ENCODE measurements around the gene KANK3.
"Not testable (repeated sequence)": the region's sequence is repeated elsewhere in the genome, so short reads cannot be mapped to it uniquely, and the experiment has no call there.

The KANK3 gene

DNA sequence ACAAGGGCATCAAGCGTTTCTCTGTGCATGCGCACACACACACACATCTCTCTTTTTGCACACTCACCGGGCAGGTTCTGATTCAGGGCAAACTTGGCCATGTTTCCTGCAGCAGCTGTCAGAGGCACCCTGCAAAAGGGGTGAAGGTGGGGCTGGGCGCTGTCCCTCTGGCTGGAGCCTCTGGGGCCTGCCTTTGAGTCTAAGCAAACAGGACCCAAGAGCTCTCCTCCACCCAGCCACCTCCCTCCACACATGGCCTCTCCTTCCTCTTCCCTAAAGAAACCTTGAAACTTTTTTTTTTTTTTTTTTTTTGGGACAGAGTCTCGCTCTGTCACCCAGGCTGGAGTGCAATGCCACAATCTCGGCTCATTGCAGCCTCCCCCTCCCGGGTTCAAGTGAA, 5.3 kb downstream of the KANK3 start:
- no peak for DNase-seq (ENCODE audit: low spot score)

DNA sequence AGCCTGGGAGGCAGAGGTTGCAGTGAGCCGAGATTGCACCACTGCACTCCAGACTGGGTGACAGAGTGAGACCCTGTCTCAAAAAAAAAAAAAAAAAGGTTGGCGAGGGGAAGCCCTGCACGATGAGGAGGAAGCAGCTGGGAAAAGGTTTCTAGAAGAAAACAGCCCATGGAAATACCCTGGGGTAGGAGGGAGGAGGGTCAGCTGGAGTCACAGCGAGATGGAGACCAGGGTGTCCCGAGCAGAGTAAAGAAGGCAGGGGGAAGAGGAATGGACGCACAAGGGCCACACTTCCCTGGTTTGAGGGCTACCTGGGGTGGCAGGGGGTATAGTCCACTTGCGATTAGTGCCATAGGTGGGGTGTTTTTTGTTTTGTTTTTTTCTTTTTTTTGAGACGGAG, 6.4 kb downstream of the KANK3 start:
- DNase-seq (ENCODE audit: low spot score): no peak

DNA sequence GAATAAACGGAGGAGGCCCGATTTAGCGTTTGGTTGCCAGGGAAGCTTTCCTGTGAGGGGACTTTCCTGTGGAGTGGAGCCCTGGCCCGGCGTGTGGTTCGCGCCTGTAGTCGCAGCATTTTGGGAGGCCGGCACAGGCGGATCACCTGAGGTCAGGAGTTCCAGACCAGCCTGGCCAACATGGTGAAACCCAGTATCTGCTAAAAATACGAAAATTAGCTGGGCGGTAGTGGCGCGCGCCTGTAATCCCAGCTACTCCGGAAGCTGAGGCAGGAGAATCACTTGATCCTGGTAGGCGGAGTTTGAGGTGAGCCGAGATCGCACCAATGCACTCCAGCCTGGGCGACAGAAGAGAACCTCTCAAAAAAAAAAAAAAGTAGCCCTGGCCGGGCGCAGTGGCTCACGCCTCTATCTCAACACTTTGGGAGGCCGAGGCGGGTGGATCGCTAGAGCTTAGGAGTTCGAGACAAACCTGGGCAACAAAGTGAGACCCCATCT, 6.9 kb downstream of the KANK3 start:
- no peak for DNase-seq (ENCODE audit: low spot score)

DNA sequence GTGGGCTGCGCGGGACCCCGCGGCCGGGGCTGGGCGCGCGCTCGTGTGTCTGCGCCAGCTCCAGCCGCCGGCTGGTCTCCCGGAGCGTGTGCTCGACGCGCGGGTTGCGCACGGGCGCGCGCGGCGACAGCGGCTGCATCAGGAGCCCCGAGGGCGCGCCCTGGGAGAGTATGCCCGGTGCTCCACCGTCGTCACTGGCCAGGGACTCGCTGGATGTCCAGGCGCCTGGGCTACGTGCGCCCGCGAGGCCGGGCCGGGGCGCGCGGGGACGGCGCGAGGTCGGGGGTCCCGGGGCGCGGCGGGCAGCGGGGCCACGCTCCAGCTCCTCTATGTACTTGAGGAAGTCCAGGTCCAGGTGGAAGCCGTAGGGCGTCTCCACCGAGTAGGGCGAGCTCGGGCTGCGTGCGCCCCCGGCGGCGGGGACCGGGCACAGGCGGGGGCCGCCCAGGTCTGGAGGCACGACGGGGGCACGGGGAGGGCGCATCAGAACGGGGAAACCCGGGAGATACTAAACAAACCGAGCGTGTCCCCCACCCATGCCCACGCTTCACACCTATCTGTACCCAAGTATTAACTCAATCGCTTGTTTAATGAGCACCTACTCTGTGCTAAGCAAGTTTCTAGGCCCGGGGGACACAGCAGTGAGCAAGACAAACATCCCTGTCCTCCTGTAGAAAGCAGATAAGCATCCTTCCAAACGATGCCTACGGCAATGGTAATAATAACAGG, 7.6 kb downstream of the KANK3 start:
- no peak for DNase-seq (ENCODE audit: low spot score)

DNA sequence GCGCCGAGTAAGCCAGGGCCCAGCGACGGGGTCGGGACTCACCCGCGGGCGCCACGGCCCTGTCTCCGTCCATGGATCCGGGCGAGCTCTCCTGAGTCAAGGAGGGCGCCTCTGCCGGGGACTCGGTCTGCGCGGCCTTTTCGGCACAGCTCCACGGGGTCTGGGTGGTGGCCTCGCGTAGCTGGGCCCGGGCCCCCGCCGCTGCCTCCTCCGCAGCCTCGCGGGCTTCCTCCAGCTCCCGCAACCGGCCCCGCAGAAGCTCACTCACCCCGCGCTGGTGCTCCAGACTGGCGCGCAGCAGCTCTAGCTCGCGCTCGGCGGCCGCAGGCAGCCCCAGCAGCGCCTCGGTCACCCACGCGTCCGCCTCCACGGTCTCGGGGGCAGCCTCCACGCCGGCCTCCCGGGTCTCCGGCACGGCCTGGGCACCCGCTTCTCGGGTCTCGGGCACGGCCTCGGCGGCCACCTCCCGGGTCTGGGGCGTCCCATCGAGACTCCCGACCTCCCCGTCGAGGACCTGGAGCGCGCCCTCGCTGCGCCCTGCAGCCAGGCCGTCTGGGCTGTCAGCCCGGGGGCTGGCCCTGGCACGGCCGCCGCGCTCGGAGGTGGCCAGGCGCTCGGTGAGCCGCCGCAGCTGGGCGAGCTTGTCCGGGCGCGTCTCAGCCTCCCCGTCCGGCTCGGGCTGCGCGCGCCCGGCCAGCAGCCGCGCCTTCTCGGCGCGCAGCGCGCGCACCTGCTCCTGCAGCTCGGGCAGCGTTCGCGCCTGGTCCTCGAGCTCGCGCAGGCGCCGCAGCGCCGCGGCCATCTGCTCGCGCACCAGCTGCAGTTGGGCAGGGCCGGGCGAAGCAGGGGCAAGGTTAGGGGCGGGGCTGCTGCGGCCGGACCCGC, 8.4 kb downstream of the KANK3 start:
- no peak for DNase-seq (ENCODE audit: low spot score)

DNA sequence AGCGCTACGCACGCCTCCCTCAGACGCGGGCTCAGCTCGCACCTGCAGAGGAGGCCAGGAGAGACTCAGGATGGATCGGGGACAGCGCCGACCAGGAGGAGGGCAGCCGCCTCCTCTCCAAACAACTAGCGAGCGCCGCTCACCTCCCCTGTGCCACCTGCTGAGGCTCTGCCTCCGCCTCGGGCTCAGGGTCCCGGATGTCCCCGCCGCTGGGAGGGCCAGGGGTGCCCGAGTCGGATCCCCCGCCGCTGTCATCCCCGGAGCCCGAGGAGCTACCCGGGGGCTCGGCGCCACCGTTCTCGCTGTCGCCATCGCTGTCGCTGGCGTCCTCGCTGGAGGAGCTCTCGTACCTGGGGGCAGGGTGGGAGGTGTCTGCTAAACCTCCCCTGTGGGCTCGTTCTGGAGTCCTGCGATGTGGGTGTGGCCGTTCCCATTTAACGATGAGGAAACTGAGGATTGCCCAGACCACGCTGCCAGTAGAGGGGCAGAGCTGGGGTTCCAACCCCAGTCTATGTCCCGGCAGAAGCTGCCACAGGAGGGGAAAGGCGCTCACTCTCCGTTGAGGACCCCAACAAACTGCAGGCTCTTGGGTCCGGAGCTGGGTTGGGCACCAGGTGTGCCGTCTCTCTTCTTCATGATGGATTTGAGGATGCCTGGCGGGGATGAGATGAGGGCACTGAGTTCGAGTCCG, 9.2 kb downstream of the KANK3 start:
- DNase-seq (ENCODE audit: low spot score): no peak

DNA sequence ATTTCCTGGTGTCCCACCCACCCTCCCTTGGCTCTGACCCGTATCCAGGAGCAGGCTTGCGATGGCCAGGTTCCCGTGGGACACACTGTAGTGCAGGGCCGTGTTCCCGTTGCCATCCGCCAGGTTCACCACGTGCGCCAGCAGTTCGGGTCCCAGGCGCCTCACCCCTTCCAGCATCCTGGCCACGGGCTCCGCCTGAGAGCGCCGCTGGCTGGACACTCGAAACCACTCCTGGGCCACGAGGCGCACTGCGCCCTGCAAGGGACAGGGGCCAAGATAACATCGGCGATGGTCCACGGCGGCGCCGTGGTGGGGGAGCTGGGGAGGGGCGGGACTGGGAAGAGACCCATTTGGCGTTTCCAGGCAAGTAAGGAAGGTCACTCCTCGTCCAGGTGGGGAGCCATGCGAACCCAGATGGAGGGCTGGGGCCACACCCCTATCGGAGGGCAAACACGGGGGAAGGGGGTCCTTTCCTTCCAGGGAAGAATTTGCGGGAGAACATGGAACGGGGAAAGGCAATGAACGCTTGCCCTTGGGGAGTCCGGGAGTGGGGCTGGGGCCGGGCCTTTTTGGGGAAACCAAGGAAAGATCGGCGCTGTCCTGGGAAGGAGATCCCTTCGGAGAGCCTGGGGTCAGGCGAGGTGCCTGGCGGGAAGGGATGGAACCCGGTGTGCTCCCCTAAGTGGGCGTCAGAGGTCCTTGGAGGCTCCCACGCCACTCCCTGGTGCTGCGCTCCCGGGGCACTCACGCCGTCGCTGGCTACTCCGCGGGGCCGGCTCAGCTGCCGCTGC, 9.9 kb downstream of the KANK3 start:
- DNase-seq (ENCODE audit: low spot score): no peak

DNA sequence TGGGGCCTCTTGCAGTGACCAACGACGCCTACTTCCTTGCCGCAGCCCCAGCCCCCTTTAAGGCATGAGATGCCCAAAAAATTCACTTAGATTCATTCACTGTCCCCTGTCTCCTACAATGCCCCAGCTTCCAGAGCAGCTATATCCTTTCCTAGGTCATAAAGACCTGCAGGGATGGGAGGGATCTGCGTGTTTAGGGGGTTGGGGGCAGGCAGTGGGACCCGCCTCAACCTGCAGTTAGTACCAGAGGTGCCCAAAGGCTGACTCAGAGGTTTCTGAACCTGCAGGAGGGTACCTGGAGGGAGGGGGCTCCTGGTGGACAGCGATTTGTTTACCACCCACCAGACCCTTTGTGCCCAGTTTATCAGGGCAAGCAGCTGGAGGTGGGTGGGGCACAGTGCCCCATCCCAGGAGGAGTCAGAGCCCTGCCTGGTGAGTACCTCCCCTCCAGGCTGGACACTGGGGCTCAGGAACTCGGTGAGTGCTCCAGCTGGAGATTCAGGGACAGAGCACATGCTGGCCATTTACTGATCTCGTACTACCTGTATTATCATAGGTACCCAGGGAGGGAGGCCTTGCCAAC, 11.7 kb downstream of the KANK3 start:
- no peak for DNase-seq (ENCODE audit: low spot score)

DNA sequence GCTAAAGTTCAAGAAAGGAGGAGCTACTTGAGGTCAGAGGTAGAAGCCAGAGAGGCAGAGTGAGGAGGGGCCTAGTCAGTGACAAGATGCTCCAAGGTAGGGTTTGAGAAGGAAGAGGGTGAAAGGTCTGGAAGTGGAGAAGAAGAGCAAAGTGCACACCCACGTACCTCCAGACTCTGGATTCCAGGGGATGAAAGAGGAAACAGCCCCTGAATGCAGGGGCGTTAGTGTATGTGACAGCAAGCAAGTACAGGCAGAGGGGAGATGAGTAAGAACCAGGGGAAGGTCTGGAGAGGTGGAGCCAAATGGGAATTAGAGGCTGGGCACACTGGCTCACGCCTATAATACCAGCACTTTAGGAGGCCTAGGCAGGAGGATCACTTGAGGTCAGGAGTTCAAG, 13.1 kb downstream of the KANK3 start:
- no peak for DNase-seq (ENCODE audit: low spot score)

DNA sequence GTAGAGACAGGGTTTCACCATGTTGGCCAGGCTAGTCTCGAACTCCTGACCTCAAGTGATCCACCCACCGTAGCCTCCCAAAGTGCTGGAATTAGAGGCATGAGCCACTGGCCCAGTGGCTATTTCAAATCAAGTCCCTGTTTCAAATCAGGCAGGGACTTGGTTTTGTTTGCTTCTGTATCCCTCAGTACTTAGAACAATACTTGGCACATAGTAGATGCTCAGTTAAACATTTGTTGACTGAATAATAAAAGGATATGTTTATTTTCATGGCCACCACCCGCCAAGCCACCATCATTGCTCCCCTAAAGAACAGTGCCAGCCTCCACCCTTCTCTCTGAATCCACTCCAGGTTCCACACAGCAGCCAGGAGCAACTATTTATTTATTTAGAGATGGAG, 17.6 kb downstream of the KANK3 start:
- no peak for DNase-seq (ENCODE audit: low spot score)

DNA sequence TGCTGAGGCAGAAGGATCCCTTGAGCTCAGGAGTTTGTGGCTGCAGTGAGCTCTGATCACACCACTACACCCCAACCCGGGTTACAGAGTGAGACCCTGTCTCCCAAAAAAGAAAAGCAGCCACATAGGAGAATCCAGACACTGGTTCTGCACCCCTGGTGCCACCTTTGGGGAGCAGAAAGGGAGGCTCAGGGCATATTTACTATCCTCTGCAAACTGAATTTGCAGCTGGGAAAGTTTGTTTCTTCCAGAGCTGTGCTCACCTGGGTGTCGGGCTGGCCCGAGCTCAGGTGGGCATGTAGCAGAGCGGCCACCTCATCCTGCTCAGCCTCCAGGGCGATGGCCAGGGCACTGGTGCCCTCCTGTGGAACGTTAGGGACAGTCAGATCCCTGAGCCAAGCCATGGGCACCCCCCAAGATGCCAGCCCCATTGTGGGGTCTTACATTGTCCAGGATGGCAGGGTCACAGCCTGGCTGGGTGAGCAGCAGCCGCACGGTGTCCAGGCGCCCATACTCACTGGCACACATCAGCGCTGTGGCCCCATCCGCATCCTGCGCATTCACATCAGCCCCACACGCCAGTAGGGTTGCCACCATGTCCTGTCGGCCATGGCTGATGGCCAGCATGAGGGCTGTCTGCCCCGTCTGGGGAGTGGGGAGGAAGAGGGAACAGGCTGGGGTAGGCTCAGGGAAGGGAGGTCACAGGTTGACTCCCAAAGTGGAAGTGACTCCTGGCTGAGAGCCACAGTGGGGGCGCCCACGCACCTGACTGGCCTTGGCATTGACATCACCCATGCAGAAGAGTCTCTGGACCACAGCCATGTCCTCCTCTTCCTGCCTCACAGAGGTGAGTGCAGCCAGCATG, 18.6 kb downstream of the KANK3 start:
- no peak for DNase-seq (ENCODE audit: low spot score)

DNA sequence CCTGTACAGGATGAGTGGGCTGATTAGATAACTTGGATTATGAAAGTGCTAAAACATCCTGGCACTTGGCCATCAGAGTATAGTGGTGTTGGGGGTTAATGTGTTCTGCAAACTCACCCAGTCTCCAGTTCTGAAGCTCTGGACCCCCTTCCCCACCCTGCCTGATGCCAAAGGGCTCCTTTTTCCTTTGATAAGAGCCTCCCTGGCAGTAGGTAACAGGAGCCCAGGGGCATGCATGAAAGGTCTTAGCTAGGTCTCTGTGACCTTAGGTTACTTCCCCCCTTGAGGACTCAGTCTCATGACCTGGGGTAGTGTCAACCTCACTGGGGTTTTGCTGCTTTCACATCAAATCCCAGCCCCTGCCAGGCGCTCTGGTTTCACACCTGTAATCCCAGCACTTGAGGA, 19.3 kb downstream of the KANK3 start:
- DNase-seq (ENCODE audit: low spot score): no peak

DNA sequence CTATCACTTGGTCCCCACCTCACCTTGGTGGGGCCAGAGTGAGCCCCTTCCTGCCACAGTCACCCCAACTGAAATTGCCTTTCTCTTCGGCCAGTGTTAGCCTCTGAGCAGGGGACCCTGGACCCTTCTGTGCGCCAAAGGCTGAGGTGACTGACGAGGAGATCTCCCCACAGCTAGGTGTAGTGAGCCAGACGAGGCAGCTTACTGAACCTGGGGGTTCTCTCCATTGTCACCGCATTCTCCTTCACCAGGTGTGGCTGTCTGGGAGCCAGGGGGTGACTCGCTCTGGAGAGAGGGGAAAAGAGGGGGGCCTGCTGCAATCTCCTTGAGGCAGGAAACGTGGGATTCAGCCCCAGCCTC, 20.4 kb downstream of the KANK3 start:
- no peak for DNase-seq (ENCODE audit: low spot score)

DNA sequence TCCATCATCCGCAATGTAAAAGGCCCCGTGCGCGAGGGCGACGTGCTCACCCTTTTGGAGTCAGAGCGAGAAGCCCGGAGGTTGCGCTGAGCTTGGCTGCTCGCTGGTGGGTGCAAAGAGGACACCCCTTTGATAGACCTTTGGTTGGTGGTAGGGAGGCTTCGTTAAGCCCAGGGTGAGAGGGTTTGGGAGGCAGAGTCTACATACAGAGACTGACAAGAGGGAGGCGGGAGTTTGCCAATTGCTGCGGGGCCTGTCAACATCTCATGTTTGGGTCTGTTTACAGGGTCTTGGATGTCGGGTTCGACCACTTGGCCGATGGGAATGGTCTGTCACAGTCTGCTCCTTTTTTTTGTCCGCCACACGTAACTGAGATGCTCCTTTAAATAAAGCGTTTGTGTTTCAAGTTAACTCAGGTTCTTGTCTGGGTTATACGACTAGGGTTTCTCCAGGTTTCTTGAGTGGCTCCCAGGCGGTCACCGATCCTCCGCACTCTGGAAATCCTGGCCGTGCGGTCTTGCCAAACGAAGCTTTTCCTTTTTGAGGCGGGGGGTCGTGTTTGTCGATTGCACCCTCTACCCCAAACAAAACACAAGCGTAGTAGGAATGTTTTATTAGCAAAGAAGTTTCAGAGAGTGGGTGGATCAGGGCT, 20.9 kb downstream of the KANK3 start:
- DNase-seq (ENCODE audit: low spot score): no peak

DNA sequence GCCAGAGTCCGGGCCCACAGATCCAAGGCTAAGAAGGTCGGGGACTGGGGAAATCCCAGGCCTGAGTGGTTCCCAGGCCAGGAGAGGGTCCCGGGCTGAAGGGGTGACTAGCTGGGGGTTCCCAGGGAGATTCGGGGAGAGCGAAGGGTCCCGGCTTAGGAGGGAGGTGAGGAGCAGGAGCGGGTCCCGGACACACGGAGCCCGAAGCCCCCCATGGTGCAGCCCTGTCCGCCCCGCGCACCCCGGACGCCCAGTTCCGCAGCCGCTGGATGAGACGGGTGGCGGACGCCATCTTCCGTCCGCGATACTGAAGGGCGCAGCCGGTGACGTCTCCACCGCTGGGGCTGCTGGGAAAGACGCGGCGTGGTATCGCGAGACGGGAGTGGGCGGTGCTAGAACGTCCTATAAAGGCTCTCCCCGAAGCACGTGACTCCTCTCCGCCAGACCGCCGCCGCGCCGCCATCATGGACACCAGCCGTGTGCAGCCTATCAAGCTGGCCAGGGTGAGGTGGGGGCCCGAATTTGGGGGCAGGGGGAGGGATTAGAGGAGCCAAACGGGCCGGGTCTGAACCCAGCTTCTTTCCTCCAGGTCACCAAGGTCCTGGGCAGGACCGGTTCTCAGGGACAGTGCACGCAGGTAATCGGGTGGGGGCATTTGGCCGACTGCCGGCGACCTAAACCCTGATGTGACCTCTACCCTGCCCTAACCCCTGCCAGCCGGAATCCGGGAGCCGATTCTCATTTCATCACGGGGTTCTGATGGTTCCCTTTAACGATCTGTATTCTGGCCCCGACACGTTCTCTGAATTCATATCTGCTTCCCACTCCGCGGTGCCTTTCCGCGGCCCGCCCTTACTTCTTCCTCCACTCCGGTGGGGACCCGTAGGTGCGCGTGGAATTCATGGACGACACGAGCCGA, 21.7 kb downstream of the KANK3 start, which contains the start of the genes NDUFA7 and RPS28:
NDUFA7 (minus strand) TSS at position 309 of the 919 bp plus-strand sequence; CDS start at position 292, 17 bp downstream.
RPS28 (plus strand) TSS at position 430 of the 919 bp plus-strand sequence; CDS start at position 465, 35 bp downstream.
- peak; percentile 92 for DNase-seq (ENCODE audit: low spot score)

DNA sequence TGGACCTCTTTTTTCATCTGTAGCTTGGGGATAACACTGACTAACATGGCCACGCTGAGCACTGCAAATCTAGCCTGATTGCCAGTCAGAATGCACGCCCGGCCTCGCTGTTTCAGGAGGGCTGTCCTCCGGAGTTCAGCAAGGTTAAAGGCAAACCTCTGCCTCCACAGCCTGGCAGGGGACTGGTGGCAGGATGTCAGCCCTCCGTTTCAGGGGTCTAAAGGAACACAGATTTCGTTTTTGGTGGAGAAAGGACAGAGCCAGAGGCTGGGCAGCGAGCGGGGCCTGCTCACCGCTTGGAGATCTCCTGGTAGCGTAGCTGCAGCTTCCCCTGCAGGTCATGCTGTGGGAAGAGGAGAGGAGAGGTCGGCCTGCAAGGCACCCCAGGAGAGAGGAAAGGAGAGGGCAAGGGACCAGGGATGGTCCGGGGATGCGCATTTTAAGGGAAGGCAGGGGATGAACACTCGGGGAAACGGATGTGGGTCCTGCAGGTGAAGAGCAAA, 22.4 kb downstream of the KANK3 start:
- DNase-seq (ENCODE audit: low spot score): no peak

DNA sequence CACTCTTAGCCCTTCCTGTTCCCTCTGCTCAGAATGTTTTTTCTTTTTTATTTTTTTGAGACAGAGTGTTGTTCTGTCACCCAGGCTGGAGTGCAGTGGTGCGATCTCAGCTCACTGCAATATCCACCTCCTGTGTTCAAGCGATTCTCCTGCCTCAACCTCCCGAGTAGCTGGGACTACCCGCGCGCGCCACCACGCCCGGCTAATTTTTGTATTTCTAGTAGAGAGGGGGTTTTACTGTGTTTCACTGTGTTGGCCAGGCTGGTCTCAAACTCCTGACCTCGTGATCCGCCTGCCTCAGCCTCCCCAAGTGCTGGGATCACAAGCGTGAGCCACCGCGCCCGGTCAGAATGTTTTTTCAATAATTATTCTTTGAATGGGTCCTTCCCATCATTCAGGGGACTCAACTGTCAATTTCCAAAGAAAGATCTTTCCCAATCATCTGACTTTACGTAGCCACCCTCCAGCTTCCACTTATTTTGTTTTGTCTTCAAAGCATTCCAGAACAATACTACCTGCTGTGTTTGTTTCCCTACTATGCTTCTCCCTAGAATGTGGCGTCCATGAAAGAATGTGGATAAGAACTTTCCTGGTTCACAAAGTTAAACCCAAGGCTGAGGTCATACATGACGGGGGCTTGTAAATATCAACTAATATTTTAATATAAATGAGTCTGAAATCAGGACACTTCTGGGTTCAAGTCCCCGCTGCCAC, 23.1 kb downstream of the KANK3 start:
- no peak for DNase-seq (ENCODE audit: low spot score)

DNA sequence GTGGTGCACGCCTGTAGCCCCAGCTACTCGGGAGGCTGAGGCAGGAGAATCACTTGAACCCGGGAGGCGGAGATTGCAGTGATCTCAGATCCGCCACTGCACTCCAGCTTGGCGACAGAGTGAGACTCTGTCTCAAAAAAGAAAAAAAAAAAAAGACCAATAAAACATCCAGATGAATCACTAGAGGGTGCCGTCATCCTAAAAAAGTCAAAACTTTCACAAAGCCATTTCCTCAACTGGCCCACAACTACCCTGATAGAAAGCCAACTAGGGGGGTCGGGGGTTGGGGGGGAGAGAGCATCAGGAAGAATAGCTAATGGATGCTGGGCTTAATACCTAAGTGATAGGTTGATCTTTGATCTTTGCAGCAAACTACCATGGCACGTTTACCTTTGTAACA, 24.2 kb downstream of the KANK3 start:
- DNase-seq (ENCODE audit: low spot score): not testable (repeated sequence)

Data from pons (tissue), 1 donor.